HG02840 (cell line): ENCODE measurements around the gene FAM222A.
"Not testable (repeated sequence)": the region's sequence is repeated elsewhere in the genome, so short reads cannot be mapped to it uniquely, and the experiment has no call there.

Source experiments
- ATAC-seq: cut with Tn5 transposase; IDR thresholded peaks from one replicate; pipeline ENCODE4 v1.9.1; 2021; ENCODE audit warnings: mild to moderate bottlenecking, moderate library complexity, moderate number of reproducible peaks; ENCODE audit not compliant: unreplicated experiment, low FRiP score

FAM222A gene

DNA sequence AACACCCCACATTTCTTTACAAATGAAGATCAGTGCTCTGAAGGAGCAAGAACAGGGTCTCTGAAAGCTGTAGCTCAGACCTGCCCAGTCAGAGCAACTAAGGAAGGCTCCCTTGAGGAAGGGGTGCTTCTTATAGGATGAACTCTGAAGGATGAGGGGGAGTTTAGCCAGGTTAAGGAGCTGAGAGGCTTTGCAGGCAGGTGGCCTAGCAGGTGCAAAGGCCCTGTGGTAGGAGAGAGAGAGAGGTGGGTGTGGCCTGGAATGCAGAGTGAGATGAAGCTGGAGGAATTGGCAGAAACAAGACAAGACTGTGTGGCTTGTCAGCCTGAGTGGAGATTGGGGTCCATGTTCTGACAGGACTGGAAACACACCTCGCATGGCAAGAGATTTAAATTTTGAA is 20.5 kb upstream of the FAM222A start:
- ATAC-seq, result no peak

- ATAC-seq, result no peak
Measured at GRCh38 chr12:109693653-109694600, 19.7 kb upstream of the FAM222A start.

GRCh38 chr12:109694629-109695028 is 19.0 kb upstream of the FAM222A start:
- ATAC-seq, result not testable (repeated sequence)

GRCh38 chr12:109695416-109695815 is 18.2 kb upstream of the FAM222A start:
- no peak for ATAC-seq

DNA sequence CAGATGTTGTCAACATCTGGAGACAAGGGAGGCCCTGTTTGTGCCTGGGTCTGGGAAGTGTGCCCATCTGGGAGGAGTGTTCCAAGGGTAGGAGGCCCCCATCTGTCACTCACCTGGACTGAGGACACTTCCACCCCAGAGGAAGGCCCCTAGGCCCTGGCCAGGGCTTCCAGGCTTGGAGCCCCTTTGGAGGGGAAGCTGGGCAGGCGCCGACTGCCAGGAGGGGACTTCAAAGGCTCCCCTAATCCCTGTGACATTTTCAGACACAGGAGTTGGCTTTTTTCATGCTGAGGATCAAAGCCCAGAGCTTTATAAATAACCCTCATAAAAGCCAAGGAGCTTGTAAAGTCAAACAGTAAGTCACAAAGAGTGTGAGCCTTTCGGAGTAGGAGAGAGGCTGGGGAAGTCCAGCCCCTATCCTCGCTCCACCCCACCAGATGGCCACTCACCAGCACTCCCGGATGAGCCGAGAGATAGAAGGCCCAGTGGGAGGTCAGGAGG is 17.6 kb upstream of the FAM222A start:
- ATAC-seq, result no peak

DNA sequence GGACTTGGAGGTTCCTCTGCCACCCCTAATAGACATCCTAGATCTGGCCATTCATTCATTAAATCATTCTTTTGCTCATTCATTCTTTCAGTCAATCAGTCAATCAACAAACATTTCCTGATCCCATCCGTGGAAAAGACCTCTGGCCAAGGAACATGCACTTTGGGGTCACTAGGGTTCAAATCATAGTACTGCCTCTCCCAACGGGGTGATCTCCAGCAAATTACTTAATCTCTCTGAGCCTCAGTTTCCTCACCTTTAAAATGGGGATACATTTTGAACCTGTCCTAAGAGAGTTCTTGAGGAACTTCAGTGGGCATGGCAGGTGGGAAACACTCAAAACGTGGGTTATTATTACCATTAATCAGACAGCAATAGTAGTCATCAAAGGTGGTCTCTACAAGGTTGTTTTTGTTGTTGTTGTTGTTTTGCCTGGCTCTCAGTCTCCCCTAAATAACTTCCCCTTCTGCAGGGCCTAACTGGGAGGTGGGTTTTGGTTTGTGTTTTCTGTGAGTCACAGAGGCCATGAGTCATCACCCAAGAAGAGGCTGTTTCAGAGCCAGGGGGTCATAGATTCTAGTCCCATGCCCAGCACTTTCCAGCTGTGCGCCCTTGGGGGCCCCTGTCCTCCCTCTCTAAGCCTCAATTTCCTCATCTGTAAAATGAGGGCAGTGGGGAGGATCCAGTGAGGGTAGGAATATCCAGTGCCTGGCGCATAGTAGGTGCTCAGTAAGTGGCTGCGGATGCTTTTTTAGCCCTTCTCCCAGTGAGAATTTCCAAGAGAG is 16.9 kb upstream of the FAM222A start:
- no peak for ATAC-seq

DNA sequence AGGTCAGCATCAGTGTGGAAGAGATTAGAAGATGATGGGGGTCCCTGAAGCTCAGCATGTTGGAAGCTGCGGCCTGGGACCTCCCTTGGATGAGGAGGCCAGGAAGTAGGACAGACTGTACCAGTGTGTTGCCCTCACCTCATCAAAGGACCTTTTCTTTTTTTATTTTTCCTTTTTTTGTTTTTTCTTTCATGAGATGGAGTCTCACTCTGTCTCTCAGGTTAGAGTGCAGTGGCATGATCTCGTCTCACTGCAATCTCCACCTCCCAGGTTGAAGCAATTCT is 16.4 kb upstream of the FAM222A start:
- no peak for ATAC-seq

GRCh38 chr12:109697877-109698468 is 15.7 kb upstream of the FAM222A start:
- no peak for ATAC-seq

DNA sequence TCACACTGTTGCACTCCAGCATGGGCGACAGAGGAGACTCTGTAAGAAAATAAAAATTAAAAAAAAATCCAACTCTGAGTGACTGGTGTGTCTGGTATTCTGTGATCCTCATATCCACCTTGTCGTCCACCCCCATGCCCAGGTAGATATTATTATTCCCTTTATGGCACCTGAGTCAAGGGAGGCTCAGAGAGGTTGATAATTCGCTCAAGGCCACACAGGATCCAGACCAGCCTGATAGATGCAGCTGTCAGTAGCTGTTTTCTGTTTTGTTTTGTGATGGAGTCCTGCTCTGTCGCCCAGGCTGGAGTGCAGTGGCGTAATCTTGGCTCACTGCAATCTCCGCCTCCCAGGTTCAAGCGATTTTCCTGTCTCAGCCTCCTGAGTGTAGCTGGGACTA is 14.8 kb upstream of the FAM222A start:
- no peak for ATAC-seq

DNA sequence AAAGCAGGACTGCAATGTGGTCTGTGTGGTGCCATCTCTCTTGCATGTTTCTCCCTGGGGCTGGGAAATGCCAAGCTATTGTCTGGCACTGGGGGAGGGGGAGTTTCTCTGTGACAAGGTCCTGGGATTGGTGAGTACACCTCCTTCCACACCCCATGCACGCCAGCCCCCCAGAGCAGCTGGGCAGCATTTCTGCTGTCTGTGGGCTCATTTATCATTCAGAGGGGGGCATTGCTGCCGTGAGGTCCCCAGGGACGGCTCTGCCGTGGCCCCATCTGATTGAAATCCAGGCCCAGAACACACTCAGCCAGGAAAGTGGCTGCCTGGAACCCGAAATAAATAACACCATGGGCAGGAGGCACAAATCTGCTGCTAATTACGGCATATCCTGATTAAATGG is 12.6 kb upstream of the FAM222A start:
- no peak for ATAC-seq

DNA sequence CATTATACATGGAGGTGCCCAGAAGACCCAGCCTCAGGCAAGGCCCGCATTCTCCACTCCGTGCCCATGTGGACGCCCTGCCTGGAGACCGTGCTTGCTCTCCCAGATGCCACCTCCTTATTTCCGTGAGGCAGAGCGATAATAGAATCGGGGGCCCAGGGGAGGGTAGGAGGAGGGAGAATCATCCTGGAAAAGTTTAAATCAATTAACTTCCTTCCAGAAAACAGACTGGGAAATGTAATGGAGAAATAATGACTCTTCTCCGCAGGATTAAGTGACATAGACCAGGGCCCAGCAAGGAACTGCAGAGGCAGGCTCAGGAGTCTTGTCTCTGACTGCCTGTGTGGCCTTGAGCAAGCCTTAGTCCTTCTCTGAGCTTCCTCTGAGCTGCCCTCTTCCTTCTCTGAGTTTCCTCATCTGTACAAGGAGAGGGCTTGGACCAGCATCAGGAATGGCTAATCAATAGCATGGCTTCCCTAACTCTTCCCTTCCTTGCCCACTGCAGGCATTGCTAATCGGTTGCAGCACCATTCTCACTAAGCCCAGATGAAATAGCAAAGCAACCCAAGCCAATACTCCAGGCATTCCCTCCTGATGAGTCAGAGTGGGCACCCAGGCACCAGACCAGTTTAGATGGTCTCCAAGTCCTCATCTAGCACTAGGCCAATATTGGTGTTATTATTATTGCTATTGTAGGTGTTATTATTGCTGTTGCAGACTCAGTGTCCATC is 11.3 kb upstream of the FAM222A start:
- ATAC-seq, result no peak

DNA sequence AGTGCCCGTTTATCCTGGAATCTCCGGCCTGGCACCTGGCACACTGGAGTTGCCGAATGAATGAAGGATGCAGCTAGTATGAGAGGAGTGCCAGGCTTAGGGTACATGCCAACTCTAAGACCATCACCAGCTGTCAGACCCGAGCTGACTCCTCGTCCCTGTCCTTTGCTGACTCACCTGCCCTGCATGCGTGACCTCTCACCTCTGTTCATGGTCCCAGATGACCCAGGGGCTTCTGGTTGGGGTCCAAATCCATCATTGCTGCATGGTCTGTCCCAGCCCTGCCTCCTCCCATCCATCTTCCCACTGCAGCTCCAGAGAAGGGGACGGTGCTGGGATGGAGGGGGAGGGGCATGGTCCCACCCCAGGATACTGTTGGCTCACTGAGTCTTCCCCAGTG is 9.9 kb upstream of the FAM222A start:
- ATAC-seq, result no peak

- no peak for ATAC-seq
Measured at GRCh38 chr12:109704371-109705098, 9.1 kb upstream of the FAM222A start.

DNA sequence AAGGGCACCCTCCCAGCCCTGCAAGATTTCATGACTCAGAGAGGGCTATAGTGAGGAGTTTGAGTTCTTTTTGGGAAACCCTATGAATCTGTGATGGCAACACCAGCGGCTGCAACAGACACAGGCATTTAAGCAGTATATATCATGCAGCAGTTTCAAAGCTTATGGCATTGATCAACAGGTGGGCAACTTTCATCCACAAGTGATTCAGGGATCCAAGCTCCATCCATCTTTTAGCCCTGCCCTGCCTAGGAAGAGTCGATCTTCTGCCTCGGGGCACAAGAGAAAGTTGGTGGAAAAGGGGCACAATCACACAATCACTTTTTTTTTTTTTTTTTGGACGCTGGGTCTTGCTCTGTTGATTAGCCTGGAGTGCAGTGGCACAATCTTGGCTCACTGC is 8.3 kb upstream of the FAM222A start:
- ATAC-seq, result no peak

- ATAC-seq, result no peak
Measured at GRCh38 chr12:109706398-109706746, 7.3 kb upstream of the FAM222A start.

GRCh38 chr12:109706747-109707469 is 6.7 kb upstream of the FAM222A start:
- no peak for ATAC-seq

GRCh38 chr12:109707470-109707821 is 6.2 kb upstream of the FAM222A start:
- no peak for ATAC-seq

DNA sequence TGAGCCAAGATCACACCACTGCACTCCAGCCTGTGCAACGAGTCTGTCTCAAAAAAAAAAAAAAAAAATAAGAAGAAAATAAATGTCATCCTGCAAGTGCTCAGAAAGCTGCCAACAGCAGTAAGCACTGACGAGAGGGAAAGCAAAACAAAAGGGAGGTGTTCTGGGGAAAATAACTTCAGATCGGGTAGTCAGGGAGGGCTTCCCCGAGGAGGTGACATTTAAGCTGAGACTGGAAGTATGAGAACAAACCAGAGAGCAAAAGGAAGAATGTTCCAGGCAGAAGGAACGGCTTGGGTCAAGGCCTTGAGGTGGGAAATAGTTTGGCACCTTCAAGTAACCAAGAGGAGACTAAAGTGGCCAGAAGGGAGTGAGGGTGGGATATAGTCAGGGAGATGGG is 4.7 kb upstream of the FAM222A start:
- ATAC-seq, result no peak

DNA sequence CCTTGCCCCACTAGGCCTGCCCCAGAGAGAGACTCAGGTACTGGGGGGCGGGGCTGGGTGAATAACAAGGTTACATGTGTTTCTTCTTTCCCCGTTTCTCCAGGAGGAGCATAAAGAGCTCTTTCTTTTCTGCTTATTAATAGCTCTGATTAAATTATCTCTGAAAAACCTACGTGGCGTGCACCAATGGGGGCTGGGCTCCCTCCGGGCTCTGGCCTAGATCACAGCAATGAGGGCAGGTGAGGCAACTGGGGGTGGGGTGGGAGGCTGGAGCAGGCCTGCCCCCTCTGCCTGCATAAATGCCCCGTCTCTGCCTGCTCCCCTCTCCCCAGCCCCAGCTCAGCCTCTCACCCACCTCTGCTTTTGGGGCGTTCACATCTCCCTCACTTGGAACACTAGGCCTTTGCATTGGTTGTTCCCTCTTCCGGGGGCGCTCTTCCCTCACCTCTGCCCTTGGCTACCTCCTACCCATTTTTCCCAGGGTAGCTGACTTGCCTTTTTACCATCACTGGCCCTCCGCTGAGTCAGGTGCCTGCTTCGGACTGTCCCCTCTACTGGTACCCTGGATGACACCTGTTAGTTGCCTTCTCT is 4.1 kb upstream of the FAM222A start:
- ATAC-seq, result no peak
